Erythroblast (primary cell): Measurements from ENCODE around the gene SUPT7L.

Source experiments
- GATA1 ChIP-seq: IDR thresholded peaks from 2 replicates; pipeline ENCODE4 v1.6.1; 2011; ENCODE audit warnings: low read depth, mild to moderate bottlenecking, control low read depth, low read length, moderate library complexity
- POLR2A ChIP-seq: IDR thresholded peaks from 2 replicates; pipeline ENCODE4 v1.6.1; 2011; ENCODE audit warnings: mild to moderate bottlenecking, low read length

DNA sequence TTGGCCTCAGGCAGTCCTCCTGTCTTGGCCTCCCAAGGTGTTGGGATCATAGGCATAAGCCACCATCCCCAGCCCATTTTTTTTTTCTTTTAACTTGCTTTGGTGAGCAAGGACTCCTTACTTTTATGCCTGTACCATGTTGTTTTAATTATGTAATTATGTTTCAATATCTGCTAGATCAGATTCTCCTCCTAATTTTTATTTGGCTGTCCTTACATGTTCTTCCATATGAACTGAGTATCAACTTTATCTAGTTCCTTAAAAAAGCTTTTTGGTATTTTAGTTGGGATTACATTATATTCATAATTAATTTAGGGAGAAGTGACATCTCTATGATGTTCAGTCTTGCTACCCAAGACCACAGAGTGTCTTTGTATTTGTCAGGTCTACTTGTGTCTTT is 18.2 kb downstream of the SUPT7L start:
- TF ChIP-seq POLR2A (no peak), GATA1 (no peak)
